GM18870 (cell line): ENCODE results near the gene DHRS13.
"Not testable (repeated sequence)": the region's sequence is repeated elsewhere in the genome, so short reads cannot be mapped to it uniquely, and the experiment has no call there.

Experiments
- ATAC-seq: cut with Tn5 transposase; IDR thresholded peaks from one replicate; pipeline ENCODE4 v1.9.1; 2021; ENCODE audit warnings: moderate library complexity; ENCODE audit not compliant: unreplicated experiment

DHRS13 gene

GRCh38 chr17:28906706-28907438, 4.0 kb upstream of the DHRS13 start:
- no peak for ATAC-seq

GRCh38 chr17:28906276-28906675, 3.4 kb upstream of the DHRS13 start:
- ATAC-seq, result no peak

GRCh38 chr17:28904800-28905199, 1.9 kb upstream of the DHRS13 start:
- no peak for ATAC-seq

- not testable (repeated sequence) for ATAC-seq
Measured at GRCh38 chr17:28903546-28903841, 615 bp upstream of the DHRS13 start.

GRCh38 chr17:28901866-28902818, 737 bp downstream of the DHRS13 start:
- ATAC-seq, result no peak

- no peak for ATAC-seq
Measured at GRCh38 chr17:28900986-28901726, 1.7 kb downstream of the DHRS13 start.

GRCh38 chr17:28899212-28899815, 3.6 kb downstream of the DHRS13 start:
- no peak for ATAC-seq

GRCh38 chr17:28898527-28898955, 4.3 kb downstream of the DHRS13 start:
- no peak for ATAC-seq

- ATAC-seq, result no peak
Measured at GRCh38 chr17:28897769-28898526, 4.9 kb downstream of the DHRS13 start.

- ATAC-seq, result no peak
Measured at GRCh38 chr17:28896884-28897768, 5.8 kb downstream of the DHRS13 start, which contains the start of gene FLOT2. FLOT2 (minus strand) TSS chr17:28897733; CDS start chr17:28897574, 159 bp downstream.

- ATAC-seq, result no peak
Measured at GRCh38 chr17:28896491-28896883, 6.4 kb downstream of the DHRS13 start.

GRCh38 chr17:28895794-28896447, 7.0 kb downstream of the DHRS13 start:
- ATAC-seq, result no peak

GRCh38 chr17:28893248-28894183, 9.4 kb downstream of the DHRS13 start:
- ATAC-seq, result not testable (repeated sequence)

GRCh38 chr17:28892024-28892423, 10.9 kb downstream of the DHRS13 start:
- ATAC-seq, result no peak

- ATAC-seq, result no peak
Measured at GRCh38 chr17:28891201-28891600, 11.7 kb downstream of the DHRS13 start.

GRCh38 chr17:28889996-28890395, 12.9 kb downstream of the DHRS13 start:
- ATAC-seq, result no peak

GRCh38 chr17:28888832-28889231, 14.0 kb downstream of the DHRS13 start:
- no peak for ATAC-seq
